Heart left ventricle (tissue), 13 donors: ENCODE measurements around the gene SMARCA1.

ENCODE experiments used
- CTCF ChIP-seq, 12 donors: fragments of 200-600 bp; sonication (generic) in 4 of 12; IDR thresholded peaks; one replicate each; pipeline versions ENCODE4 v1.5.0 to v1.8.0; 2018 to 2022; ENCODE audit warnings: antibody characterized with exemption in 12 of 12, mild to moderate bottlenecking in 5 of 12
- POLR2A ChIP-seq, 2 donors: fragments of 450-650 bp; IDR thresholded peaks; one replicate each; pipeline ENCODE4 v1.6.1; 2017; ENCODE audit warnings: antibody characterized with exemption in 2 of 2, mild to moderate bottlenecking in 2 of 2, moderate library complexity in 2 of 2
- donor health status: ischemic (EF 13 %, LVEDD 7.1; RV severe dilation, severe dysfunction).
- donor health status: DM: no; HTN: yes; CAD: no.
- donor health status: DM: no; HTN: no; CAD: no.
- donor health status: ischemic (EF 25% LVEDD 6.9; RV normal size, moderate dysfunction).
- donor health status: ischemic (EF 25% LVEDD 5.7; RV mildly dilated, moderate dysfunction).
- donor health status: ischemic (EF 35%, LVEDD 5.7; RV mildly dilated, moderate dysfunction).
- donor health status: nonischemic (EF 11% LVEDD 7.7; RV severe dilation, severe dysfunction).
- donor health status: DM: yes; HTN: yes; CAD: no.
- donor health status: PGD.
- donor health status: ischemic (EF 29% LVEDD 5.4; RV normal size, mild dysfunction).
- donor health status: nonischemic (EF 23%, LVEDD 6.1; RV moderate dilation, normal function).

- TF ChIP-seq CTCF (IDR thresholded peaks at IDR 0.05), result no peak
- TF ChIP-seq POLR2A (IDR thresholded peaks at IDR 0.05), result no peak
Measured at GRCh38 chrX:129557844-129558480, 34.7 kb upstream of the SMARCA1 start.
